Vagina (tissue), 2 donors: ENCODE data around the gene SULT4A1.

Experiments
- POLR2AphosphoS5 ChIP-seq, 2 donors: sonication (generic); formaldehyde crosslinking; IDR thresholded peaks; one replicate each; pipeline ENCODE4 v1.9.0; 2017; ENCODE audit warnings: antibody characterized with exemption in 2 of 2, mild to moderate bottlenecking in 2 of 2, low read depth in 1 of 2; ENCODE audit not compliant: insufficient read depth in 1 of 2
- TF ChIP-seq, protein P1 (sequence below), 3 experiments: fragments of 450-650 bp in 2 of 3; fragments of 200-600 bp in 1 of 3; sonication (generic) in 1 of 3; IDR thresholded peaks; one replicate each; pipeline ENCODE4 v1.5.1; 2017 to 2019; ENCODE audit warnings: antibody characterized with exemption in 3 of 3, mild to moderate bottlenecking in 2 of 3, moderate library complexity in 2 of 3

DNA sequence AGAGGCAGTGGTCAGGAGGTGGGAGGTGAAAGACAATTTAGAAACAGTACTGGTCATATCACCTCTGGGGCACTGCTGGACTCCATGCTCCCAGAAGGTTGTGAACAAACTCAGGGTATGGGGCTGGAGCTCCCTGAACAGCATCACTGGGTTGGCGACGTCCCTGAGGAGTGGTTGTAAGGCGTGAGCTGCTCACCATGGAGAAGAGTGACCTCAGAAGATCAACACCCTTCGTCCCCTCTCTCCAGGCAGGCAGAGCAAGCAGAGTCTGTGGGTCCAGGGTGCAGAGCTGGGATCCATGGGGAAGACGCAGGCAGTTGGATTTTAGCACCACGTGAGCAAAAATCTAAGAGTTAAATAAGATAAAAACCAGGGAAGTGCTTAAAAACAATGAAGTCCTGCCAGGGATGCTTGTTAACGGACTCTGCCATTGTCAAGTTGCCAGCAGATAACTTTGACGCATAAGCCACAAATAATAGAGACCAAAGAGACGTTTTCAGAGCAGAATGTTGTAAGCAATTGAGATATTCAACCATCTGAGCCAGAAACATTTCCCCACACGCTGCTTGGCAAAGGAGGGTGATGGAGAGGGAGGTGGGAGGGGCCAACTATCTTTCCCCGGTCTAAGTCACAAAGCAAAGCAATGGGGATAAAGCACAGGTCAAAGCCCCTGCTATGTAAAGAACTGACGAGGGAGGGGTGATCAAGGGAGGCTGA is 15.9 kb upstream of the SULT4A1 start:
- TF ChIP-seq, protein P1, sequence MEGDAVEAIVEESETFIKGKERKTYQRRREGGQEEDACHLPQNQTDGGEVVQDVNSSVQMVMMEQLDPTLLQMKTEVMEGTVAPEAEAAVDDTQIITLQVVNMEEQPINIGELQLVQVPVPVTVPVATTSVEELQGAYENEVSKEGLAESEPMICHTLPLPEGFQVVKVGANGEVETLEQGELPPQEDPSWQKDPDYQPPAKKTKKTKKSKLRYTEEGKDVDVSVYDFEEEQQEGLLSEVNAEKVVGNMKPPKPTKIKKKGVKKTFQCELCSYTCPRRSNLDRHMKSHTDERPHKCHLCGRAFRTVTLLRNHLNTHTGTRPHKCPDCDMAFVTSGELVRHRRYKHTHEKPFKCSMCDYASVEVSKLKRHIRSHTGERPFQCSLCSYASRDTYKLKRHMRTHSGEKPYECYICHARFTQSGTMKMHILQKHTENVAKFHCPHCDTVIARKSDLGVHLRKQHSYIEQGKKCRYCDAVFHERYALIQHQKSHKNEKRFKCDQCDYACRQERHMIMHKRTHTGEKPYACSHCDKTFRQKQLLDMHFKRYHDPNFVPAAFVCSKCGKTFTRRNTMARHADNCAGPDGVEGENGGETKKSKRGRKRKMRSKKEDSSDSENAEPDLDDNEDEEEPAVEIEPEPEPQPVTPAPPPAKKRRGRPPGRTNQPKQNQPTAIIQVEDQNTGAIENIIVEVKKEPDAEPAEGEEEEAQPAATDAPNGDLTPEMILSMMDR (IDR thresholded peaks at IDR 0.05), result no peak
- TF ChIP-seq POLR2AphosphoS5 (IDR thresholded peaks at IDR 0.05; ENCODE audit: insufficient read depth in 1 of 2, low read depth in 1 of 2), result no peak
